Measurements from ENCODE around the gene CHRNA10.
"Not testable (repeated sequence)": the region's sequence is repeated elsewhere in the genome, so short reads cannot be mapped to it uniquely, and the experiment has no call there.

Gene CHRNA10

DNA sequence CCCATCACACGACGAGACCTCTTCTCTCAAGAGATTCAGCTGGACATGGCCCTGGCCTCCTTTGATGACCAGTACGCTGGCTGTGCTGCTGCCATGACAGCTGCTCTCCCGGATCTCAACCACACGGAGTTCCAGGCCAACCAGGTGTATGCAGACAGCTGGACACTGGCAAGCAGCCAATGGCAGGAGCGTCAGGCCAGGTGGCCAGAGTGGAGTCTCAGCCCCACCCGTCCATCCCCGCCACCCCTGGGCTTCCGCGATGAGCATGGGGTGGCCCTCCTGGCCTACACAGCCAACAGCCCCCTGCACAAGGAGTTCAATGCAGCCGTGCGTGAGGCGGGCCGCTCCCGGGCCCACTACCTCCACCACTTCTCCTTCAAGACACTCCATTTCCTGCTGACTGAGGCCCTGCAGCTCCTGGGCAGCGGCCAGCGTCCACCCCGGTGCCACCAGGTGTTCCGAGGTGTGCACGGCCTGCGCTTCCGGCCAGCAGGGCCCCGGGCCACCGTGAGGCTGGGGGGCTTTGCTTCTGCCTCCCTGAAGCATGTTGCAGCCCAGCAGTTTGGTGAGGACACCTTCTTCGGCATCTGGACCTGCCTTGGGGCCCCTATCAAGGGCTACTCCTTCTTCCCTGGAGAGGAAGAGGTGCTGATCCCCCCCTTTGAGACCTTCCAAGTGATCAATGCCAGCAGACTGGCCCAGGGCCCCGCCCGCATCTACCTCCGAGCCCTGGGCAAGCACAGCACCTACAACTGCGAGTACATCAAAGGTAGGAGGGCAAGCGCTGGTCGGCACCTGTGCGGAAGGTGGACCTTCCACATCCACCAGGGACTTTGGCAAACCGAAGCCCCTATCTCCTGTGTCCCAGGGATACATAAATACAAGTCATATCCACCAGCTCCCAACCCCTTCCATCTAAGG lies 11.3 kb downstream of the CHRNA10 start:
- no peak for DNase-seq (ENCODE audit: low spot score)
- in situ Hi-C loops (cut with MboI; ENCODE audit: low sequenced_read_pairs, unreplicated experiment), result no loop called here
- no peak for TF ChIP-seq CTCF (IDR thresholded peaks at IDR 0.05; ENCODE audit: borderline replicate concordance, control extremely low read depth, extremely low read depth, insufficient read depth, missing control alignments)

- in situ Hi-C loops (cut with MboI; ENCODE audit: low sequenced_read_pairs, unreplicated experiment), result no loop called here
- TF ChIP-seq CTCF (IDR thresholded peaks at IDR 0.05; ENCODE audit: borderline replicate concordance, control extremely low read depth, extremely low read depth, insufficient read depth, missing control alignments), result no peak
- DNase-seq (ENCODE audit: low spot score), result no peak
Observed at GRCh38 chr11:3658252-3658651, 12.9 kb downstream of the CHRNA10 start.

DNA sequence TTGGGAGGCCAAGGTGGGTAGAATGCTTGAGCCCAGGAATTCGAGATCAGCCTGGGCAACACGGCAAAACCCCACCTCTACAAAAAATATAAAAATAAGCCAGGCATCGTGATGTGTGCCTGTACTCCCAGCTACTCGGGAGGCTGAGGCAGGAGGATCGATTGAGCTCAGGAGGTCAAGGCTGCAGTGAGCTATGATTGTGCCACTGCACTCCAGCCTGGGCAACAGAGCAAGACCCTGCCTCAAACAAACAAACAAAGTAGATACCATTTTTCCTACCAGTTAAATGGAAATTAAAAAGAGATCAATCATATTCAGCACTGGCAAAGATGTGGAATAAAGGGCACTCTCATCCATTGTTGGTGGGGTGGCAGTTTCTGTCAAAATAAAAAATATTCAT lies 13.9 kb downstream of the CHRNA10 start:
- DNase-seq (ENCODE audit: low spot score); in situ Hi-C loops (cut with MboI; ENCODE audit: low sequenced_read_pairs, unreplicated experiment): not testable (repeated sequence)

- in situ Hi-C loops (cut with MboI; ENCODE audit: low sequenced_read_pairs, unreplicated experiment), result no loop called here
- DNase-seq (ENCODE audit: low spot score), result no peak
- TF ChIP-seq CTCF (IDR thresholded peaks at IDR 0.05; ENCODE audit: borderline replicate concordance, control extremely low read depth, extremely low read depth, insufficient read depth, missing control alignments), result no peak
Observed at GRCh38 chr11:3655547-3655946, 15.6 kb downstream of the CHRNA10 start.

DNA sequence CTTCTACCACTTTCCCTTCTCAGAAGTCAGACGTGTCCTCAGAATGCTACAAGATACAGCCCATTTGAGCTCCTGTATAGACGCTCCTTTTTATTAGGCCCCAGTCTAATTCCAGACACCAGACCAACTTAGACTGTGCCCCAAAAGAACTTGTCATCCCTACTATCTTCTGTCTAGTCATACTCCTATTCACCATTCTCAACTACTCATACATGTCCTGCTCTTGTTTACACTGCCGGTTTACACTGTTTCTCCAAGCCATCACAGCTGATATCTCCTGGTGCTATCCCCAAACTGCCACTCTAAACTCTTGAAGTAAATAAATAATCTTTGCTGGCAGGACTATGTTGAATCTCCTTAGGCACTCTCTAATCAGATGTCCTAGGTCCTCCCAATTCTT lies 18.7 kb downstream of the CHRNA10 start:
- in situ Hi-C loops (cut with MboI; ENCODE audit: low sequenced_read_pairs, unreplicated experiment); DNase-seq (ENCODE audit: low spot score): not testable (repeated sequence)

DNA sequence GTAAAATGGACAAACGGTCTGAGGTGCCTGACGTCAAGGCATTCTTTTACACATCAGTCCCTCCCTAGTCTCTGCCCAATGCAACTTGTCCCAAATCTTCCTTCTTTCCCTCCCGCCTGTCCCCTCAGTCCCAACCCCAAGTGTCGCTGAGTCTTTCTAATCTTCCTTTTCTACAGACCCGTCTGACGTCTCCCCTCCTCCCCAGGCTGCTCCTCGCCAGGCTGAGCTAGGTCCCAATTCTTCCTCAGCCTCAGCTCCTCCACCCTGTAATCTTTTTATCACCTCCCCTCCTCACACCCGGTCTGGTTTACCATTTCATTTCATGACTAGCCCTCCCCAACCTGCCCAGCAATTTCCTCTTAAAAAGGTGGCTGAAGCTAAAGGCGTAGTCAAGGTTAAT lies 21.8 kb downstream of the CHRNA10 start:
- in situ Hi-C loops (cut with MboI; ENCODE audit: low sequenced_read_pairs, unreplicated experiment); DNase-seq (ENCODE audit: low spot score): not testable (repeated sequence)

DNA sequence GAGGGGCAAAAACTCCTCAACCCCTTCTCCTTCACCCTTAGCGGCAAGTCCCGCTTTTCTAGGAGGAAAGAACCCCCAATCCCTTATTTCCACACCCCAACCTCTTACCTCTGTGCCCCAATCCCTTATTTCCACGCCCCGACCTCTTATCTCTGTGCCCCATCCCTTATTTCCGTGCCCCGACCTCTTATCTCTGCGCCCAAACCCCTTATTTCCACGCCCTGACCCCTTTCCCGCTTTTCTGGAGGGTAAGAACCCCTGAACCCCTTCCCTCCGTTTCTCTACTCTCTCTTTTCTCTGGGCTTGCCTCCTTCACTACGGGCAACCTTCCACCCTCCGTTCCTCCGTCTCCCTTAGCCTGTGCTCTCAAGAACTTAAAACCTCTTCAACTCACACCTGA lies 22.3 kb downstream of the CHRNA10 start:
- in situ Hi-C loops (cut with MboI; ENCODE audit: low sequenced_read_pairs, unreplicated experiment); DNase-seq (ENCODE audit: low spot score): not testable (repeated sequence)

- TF ChIP-seq CTCF (IDR thresholded peaks at IDR 0.05; ENCODE audit: borderline replicate concordance, control extremely low read depth, extremely low read depth, insufficient read depth, missing control alignments), result no peak
- no peak for DNase-seq (ENCODE audit: low spot score)
- in situ Hi-C loops (cut with MboI; ENCODE audit: low sequenced_read_pairs, unreplicated experiment), result no loop called here
Observed at GRCh38 chr11:3645552-3645951, 25.6 kb downstream of the CHRNA10 start.

- DNase-seq (ENCODE audit: low spot score), result no peak
- no peak for TF ChIP-seq CTCF (IDR thresholded peaks at IDR 0.05; ENCODE audit: borderline replicate concordance, control extremely low read depth, extremely low read depth, insufficient read depth, missing control alignments)
- in situ Hi-C loops (cut with MboI; ENCODE audit: low sequenced_read_pairs, unreplicated experiment), result no loop called here
Observed at GRCh38 chr11:3644817-3645235, 26.4 kb downstream of the CHRNA10 start, which contains the start of gene ART1. Gene ART1, plus strand, starts transcription at chr11:3645128. Its CDS starts 14,086 bp downstream, at chr11:3659214.

DNA sequence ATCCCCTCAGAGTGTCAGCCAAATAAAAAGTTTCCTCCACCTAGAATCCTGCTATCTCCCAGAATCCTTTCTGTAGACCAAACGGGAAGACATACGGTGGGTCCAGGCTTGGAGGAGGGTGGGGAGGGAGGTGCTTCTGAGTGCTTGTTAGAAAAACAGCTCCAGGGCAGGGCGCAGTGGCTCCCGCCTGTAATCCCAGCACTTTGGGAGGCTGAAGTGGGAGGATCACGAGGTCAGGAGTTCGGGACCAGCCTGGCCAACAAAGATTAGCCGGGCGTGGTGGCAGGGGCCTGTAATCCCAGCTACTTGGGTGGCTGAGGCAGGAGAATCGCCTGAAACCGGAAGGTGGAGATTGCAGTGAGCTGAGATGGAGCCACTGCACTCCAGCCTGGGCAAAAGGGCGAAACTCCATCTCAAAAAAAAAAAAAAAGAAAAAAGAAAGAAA lies 28.1 kb downstream of the CHRNA10 start:
- in situ Hi-C loops (cut with MboI; ENCODE audit: low sequenced_read_pairs, unreplicated experiment); DNase-seq (ENCODE audit: low spot score): not testable (repeated sequence)

Data from GM13976 (cell line).